ENCODE results near the gene EEPD1. TPM values are rescaled to one million over a fixed set of nuclear protein-coding genes. Genes with fewer than 3 reads are reported as not detected.

The EEPD1 gene
- total RNA-seq, 1 experiment from 2014 or later, result 7.8 TPM

DNA sequence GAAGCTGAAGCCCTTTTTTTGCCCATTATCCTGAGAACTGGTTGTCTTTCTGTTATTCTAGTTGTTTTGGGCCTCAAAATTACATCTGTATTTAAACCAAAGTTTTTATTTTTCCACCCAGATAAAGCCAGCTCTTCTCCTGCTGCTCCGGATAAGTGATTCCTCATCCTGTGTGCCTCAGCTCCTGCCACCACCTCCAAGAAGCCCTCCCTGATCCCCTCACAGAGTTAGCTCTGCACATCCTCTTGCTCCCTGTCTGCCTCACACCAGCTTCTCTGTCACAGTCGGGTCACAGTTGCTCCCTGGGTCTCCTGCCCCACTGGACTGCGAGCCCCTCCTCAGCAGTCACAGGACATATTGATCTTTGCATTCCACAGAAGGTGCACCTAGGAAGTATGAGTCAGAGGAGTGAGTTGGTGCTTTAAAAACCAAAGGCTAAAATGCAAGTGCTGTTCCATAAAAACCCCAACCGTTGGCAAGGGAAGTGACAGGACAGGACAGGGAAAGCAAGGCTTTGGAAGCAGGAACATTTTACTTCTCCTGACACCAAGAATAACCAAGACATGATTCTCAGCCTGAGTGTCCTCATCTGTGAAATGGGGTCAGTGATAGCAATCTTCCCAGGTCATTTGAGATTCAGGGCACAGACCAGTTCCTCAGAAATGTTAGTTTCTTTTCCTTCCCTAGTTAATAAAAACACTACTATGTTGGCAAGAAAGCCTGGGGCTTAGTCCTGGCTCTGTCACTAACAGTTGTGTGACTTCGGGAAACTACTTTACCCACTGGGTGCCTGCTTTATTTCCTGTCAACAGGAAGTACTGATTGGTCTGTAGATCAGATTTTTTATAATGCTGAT is 36.5 kb upstream of the EEPD1 start (continued):
- TF ChIP-seq, protein P1, sequence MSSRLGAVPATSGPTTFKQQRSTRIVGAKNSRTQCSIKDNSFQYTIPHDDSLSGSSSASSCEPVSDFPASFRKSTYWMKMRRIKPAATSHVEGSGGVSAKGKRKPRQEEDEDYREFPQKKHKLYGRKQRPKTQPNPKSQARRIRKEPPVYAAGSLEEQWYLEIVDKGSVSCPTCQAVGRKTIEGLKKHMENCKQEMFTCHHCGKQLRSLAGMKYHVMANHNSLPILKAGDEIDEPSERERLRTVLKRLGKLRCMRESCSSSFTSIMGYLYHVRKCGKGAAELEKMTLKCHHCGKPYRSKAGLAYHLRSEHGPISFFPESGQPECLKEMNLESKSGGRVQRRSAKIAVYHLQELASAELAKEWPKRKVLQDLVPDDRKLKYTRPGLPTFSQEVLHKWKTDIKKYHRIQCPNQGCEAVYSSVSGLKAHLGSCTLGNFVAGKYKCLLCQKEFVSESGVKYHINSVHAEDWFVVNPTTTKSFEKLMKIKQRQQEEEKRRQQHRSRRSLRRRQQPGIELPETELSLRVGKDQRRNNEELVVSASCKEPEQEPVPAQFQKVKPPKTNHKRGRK (CRISPR knock-in tag; IDR thresholded peaks at IDR 0.05; ENCODE audit: borderline replicate concordance), result no peak
- TF ChIP-seq, protein P2, sequence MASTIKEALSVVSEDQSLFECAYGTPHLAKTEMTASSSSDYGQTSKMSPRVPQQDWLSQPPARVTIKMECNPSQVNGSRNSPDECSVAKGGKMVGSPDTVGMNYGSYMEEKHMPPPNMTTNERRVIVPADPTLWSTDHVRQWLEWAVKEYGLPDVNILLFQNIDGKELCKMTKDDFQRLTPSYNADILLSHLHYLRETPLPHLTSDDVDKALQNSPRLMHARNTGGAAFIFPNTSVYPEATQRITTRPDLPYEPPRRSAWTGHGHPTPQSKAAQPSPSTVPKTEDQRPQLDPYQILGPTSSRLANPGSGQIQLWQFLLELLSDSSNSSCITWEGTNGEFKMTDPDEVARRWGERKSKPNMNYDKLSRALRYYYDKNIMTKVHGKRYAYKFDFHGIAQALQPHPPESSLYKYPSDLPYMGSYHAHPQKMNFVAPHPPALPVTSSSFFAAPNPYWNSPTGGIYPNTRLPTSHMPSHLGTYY (CRISPR knock-in tag; IDR thresholded peaks at IDR 0.05), result no peak
- TF ChIP-seq ESRRA (CRISPR knock-in tag; IDR thresholded peaks at IDR 0.05; ENCODE audit: borderline replicate concordance) (no peak), ZNF219 (CRISPR knock-in tag; IDR thresholded peaks at IDR 0.05; ENCODE audit: borderline replicate concordance) (no peak), SMAD3 (CRISPR knock-in tag; IDR thresholded peaks at IDR 0.05; ENCODE audit: borderline replicate concordance) (no peak), ETV6 (CRISPR knock-in tag; IDR thresholded peaks at IDR 0.05) (no peak), HMGA2 (CRISPR knock-in tag; IDR thresholded peaks at IDR 0.05) (no peak)
- TF ChIP-seq, protein P3, sequence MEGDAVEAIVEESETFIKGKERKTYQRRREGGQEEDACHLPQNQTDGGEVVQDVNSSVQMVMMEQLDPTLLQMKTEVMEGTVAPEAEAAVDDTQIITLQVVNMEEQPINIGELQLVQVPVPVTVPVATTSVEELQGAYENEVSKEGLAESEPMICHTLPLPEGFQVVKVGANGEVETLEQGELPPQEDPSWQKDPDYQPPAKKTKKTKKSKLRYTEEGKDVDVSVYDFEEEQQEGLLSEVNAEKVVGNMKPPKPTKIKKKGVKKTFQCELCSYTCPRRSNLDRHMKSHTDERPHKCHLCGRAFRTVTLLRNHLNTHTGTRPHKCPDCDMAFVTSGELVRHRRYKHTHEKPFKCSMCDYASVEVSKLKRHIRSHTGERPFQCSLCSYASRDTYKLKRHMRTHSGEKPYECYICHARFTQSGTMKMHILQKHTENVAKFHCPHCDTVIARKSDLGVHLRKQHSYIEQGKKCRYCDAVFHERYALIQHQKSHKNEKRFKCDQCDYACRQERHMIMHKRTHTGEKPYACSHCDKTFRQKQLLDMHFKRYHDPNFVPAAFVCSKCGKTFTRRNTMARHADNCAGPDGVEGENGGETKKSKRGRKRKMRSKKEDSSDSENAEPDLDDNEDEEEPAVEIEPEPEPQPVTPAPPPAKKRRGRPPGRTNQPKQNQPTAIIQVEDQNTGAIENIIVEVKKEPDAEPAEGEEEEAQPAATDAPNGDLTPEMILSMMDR (IDR thresholded peaks at IDR 0.05), result no peak

DNA sequence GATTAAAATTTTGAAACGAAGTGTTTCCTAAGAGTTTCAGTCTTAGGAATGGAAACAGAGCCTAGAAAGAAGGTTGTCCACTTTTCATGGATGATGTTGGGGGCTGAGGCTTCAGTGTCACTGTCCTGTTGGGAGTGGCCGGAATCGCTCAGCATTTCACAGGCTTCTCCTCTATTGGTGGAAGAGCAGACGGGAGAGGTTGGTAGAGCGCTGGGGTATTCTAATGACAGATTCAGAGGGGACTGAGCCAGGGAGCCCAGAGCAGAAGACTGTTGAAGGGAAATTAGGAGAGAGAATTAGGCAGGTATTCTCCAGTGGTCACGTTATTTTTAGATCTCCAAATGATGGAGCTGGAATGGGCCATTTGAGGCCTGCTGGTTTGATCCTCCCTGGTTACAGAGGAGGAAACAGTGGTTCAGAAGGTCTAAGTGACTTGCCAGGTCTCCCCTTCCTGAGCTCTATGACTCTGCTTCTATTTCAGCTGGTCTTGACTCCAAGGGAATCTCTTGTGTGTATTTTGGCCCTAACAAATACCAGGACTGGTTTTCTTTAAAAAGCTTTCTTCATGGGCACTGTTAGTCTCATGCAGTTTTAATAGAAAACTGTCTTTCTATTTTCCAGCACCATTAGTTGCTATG is 35.7 kb upstream of the EEPD1 start:
- POLR2A ChIA-PET, result no interaction called here
- H3K9me3 Mint-ChIP-seq, result peaks cover 21% of the 10 kb centered on the region
- no peak for TF ChIP-seq JAZF1 (CRISPR knock-in tag; IDR thresholded peaks at IDR 0.05)
- TF ChIP-seq NR3C1 (CRISPR knock-in tag; conservative IDR thresholded peaks at IDR 0.05; ENCODE audit: low read depth), result no peak
- no peak for TF ChIP-seq ZNF396 (CRISPR knock-in tag; IDR thresholded peaks at IDR 0.05; ENCODE audit: borderline replicate concordance)
- TF ChIP-seq CBFB (CRISPR knock-in tag; IDR thresholded peaks at IDR 0.05; ENCODE audit: low read depth), result no peak
- TF ChIP-seq, protein P4, sequence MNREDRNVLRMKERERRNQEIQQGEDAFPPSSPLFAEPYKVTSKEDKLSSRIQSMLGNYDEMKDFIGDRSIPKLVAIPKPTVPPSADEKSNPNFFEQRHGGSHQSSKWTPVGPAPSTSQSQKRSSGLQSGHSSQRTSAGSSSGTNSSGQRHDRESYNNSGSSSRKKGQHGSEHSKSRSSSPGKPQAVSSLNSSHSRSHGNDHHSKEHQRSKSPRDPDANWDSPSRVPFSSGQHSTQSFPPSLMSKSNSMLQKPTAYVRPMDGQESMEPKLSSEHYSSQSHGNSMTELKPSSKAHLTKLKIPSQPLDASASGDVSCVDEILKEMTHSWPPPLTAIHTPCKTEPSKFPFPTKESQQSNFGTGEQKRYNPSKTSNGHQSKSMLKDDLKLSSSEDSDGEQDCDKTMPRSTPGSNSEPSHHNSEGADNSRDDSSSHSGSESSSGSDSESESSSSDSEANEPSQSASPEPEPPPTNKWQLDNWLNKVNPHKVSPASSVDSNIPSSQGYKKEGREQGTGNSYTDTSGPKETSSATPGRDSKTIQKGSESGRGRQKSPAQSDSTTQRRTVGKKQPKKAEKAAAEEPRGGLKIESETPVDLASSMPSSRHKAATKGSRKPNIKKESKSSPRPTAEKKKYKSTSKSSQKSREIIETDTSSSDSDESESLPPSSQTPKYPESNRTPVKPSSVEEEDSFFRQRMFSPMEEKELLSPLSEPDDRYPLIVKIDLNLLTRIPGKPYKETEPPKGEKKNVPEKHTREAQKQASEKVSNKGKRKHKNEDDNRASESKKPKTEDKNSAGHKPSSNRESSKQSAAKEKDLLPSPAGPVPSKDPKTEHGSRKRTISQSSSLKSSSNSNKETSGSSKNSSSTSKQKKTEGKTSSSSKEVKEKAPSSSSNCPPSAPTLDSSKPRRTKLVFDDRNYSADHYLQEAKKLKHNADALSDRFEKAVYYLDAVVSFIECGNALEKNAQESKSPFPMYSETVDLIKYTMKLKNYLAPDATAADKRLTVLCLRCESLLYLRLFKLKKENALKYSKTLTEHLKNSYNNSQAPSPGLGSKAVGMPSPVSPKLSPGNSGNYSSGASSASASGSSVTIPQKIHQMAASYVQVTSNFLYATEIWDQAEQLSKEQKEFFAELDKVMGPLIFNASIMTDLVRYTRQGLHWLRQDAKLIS (CRISPR knock-in tag; IDR thresholded peaks at IDR 0.05; ENCODE audit: borderline replicate concordance), result no peak
- peaks cover 11% of the 10 kb centered on the region for H3K4me1 Mint-ChIP-seq
- H3K27ac Mint-ChIP-seq, result no peak overlapping the region
- H3K4me3 Mint-ChIP-seq, result no peak overlapping the region
- CTCF ChIA-PET, result interaction anchor here (1.0 kb wide), 1 partner anchor 175 kb away, joined by 4 read pairs; no protein-coding TSS in a partner anchor
- DNase-seq (ENCODE audit: low spot score), result no peak
- peaks cover 7% of the 10 kb centered on the region; the same call in 1 of the 2 replicates for H3K36me3 Mint-ChIP-seq
- ATAC-seq, result peak; percentile 72
- no peaks in the 10 kb centered on the region; the same call in 1 of the 2 replicates for H3K27me3 Mint-ChIP-seq (ENCODE audit: low read depth)
